HEK293 (cell line): ENCODE results near the gene RPS6KA2.

ENCODE experiments used
- KLF1 ChIP-seq: fragments of 450-650 bp; formaldehyde crosslinking; IDR thresholded peaks from 2 replicates; pipeline ENCODE4 v1.5.1; 2016; ENCODE audit warnings: missing biosample characterization, missing genetic modification characterization
- KLF16 ChIP-seq: fragments of 450-650 bp; formaldehyde crosslinking; IDR thresholded peaks from 2 replicates; pipeline ENCODE4 v1.5.1; 2017; ENCODE audit warnings: missing biosample characterization, missing genetic modification characterization
- WT1 ChIP-seq: fragments of 450-650 bp; formaldehyde crosslinking; IDR thresholded peaks from 2 replicates; pipeline ENCODE4 v1.5.1; 2016; ENCODE audit warnings: missing biosample characterization, missing genetic modification characterization
- ZNF121 ChIP-seq: fragments of 450-650 bp; formaldehyde crosslinking; IDR thresholded peaks from 2 replicates; pipeline ENCODE4 v1.5.1; 2016; ENCODE audit warnings: missing biosample characterization, missing genetic modification characterization
- ZNF214 ChIP-seq: fragments of 450-650 bp; formaldehyde crosslinking; IDR thresholded peaks from 2 replicates; pipeline ENCODE4 v1.5.1; 2017; ENCODE audit warnings: missing biosample characterization, mild to moderate bottlenecking, missing genetic modification characterization, borderline replicate concordance
- ZNF239 ChIP-seq: fragments of 450-650 bp; formaldehyde crosslinking; IDR thresholded peaks from 2 replicates; pipeline ENCODE4 v1.5.1; 2016; ENCODE audit warnings: missing biosample characterization, missing genetic modification characterization
- ZNF274 ChIP-seq, 2 experiments: fragments of 200-500 bp in 1 of 2; fragments of 450-650 bp in 1 of 2; sonication (Bioruptor generic) in 1 of 2; formaldehyde crosslinking in 1 of 2; IDR thresholded peaks; 2 replicates each; pipeline versions ENCODE4 v1.5.1 to v1.6.1; 2014 to 2016; ENCODE audit warnings: borderline replicate concordance in 1 of 2, inconsistent platforms in 1 of 2, low read length in 1 of 2, missing biosample characterization in 1 of 2, missing genetic modification characterization in 1 of 2
- ZNF335 ChIP-seq: fragments of 450-650 bp; formaldehyde crosslinking; conservative IDR thresholded peaks from 2 replicates; pipeline ENCODE4 v1.5.1; 2016; ENCODE audit warnings: missing biosample characterization, missing genetic modification characterization
- ZNF350 ChIP-seq: fragments of 450-650 bp; formaldehyde crosslinking; IDR thresholded peaks from 2 replicates; pipeline ENCODE4 v1.5.0; 2017; ENCODE audit warnings: missing biosample characterization, mild to moderate bottlenecking, missing genetic modification characterization
- ZNF48 ChIP-seq: fragments of 450-650 bp; formaldehyde crosslinking; IDR thresholded peaks from 2 replicates; pipeline ENCODE4 v1.5.1; 2016; ENCODE audit warnings: missing biosample characterization, missing genetic modification characterization
- ZNF521 ChIP-seq: fragments of 450-650 bp; formaldehyde crosslinking; IDR thresholded peaks from 2 replicates; pipeline ENCODE4 v1.5.1; 2017; ENCODE audit warnings: missing biosample characterization, mild to moderate bottlenecking, missing genetic modification characterization
- ZNF548 ChIP-seq: fragments of 450-650 bp; formaldehyde crosslinking; IDR thresholded peaks from 2 replicates; pipeline ENCODE4 v1.5.1; 2016; ENCODE audit warnings: missing biosample characterization, missing genetic modification characterization
- ZNF555 ChIP-seq: fragments of 450-650 bp; formaldehyde crosslinking; conservative IDR thresholded peaks from 2 replicates; pipeline ENCODE4 v1.5.1; 2017; ENCODE audit warnings: missing biosample characterization, mild to moderate bottlenecking, missing genetic modification characterization, inconsistent platforms
- ZNF777 ChIP-seq: fragments of 450-650 bp; formaldehyde crosslinking; IDR thresholded peaks from 2 replicates; pipeline ENCODE4 v1.5.1; 2017; ENCODE audit warnings: missing biosample characterization, missing genetic modification characterization, borderline replicate concordance
- TF ChIP-seq, protein P1 (sequence below): fragments of 450-650 bp; formaldehyde crosslinking; conservative IDR thresholded peaks from 2 replicates; pipeline ENCODE4 v1.5.1; 2016; ENCODE audit warnings: low read depth, missing biosample characterization, missing genetic modification characterization
- TF ChIP-seq, protein P2 (sequence below): fragments of 450-650 bp; formaldehyde crosslinking; IDR thresholded peaks from 2 replicates; pipeline ENCODE4 v1.5.1; 2016; ENCODE audit warnings: missing biosample characterization, missing genetic modification characterization
- TF ChIP-seq, protein P3 (sequence below): fragments of 450-650 bp; formaldehyde crosslinking; IDR thresholded peaks from 2 replicates; pipeline ENCODE4 v1.5.1; 2017; ENCODE audit warnings: missing biosample characterization, missing genetic modification characterization
- TF ChIP-seq, protein P4 (sequence below): fragments of 450-650 bp; formaldehyde crosslinking; IDR thresholded peaks from 2 replicates; pipeline ENCODE4 v1.5.1; 2016; ENCODE audit warnings: missing biosample characterization, missing genetic modification characterization
- TF ChIP-seq, protein P5 (sequence below): fragments of 450-650 bp; formaldehyde crosslinking; IDR thresholded peaks from 2 replicates; pipeline ENCODE4 v1.5.1; 2016; ENCODE audit warnings: missing biosample characterization, missing genetic modification characterization
- TF ChIP-seq, protein P6 (sequence below): fragments of 450-650 bp; formaldehyde crosslinking; IDR thresholded peaks from 2 replicates; pipeline ENCODE4 v1.5.1; 2016; ENCODE audit warnings: missing biosample characterization, missing genetic modification characterization

The RPS6KA2 gene

DNA sequence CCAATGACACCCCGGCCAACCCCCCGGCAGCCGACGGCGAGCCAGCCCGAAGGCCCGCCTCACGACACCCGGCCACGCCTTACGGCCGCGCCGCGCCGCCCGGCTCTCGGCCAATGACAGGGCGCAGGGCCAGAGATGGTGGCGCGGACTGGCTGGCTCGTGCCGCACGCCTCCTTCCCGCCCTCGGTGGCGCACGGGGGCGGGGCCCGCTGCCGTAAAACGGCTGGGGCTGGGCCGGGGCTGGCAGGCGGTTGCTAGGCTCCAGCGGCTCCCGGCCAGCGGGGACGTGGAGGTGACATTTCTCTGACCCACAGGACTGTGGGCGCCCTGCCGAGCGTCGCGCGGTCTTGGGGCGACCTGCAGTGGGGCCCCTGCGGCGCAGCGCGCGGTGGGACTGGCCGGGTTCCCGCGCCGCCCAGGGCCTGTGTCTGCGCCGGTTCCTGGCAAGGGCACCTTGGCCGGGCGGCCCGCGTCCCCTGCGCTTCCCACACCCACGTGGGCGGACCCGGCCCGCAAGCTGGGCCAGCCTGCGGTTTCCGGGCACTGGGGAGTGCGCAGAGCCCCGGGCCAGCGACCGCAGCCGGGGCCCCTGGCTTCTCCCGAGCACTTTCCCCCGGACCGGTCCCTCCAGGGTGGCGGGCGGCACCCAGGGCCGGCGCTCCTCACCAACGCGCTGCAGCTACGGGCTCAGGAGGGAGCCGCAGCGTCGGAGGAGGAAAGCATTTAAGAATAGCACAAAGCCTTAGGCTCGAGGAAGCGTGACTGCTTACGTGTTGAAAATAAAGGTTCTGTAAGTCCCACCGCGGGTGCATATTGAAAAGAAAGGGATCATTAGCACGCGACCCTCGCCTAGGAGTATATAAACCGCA lies 243.9 kb downstream of the RPS6KA2 start, which contains the start of gene MPC1 (continued):
- TF ChIP-seq, protein P1, sequence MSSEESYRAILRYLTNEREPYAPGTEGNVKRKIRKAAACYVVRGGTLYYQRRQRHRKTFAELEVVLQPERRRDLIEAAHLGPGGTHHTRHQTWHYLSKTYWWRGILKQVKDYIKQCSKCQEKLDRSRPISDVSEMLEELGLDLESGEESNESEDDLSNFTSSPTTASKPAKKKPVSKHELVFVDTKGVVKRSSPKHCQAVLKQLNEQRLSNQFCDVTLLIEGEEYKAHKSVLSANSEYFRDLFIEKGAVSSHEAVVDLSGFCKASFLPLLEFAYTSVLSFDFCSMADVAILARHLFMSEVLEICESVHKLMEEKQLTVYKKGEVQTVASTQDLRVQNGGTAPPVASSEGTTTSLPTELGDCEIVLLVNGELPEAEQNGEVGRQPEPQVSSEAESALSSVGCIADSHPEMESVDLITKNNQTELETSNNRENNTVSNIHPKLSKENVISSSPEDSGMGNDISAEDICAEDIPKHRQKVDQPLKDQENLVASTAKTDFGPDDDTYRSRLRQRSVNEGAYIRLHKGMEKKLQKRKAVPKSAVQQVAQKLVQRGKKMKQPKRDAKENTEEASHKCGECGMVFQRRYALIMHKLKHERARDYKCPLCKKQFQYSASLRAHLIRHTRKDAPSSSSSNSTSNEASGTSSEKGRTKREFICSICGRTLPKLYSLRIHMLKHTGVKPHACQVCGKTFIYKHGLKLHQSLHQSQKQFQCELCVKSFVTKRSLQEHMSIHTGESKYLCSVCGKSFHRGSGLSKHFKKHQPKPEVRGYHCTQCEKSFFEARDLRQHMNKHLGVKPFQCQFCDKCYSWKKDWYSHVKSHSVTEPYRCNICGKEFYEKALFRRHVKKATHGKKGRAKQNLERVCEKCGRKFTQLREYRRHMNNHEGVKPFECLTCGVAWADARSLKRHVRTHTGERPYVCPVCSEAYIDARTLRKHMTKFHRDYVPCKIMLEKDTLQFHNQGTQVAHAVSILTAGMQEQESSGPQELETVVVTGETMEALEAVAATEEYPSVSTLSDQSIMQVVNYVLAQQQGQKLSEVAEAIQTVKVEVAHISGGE, result no peak
- peak; percentile 26; the same call in 1 of the 2 replicates for TF ChIP-seq KLF16 (tag by site-specific recombination)
- no peak for TF ChIP-seq ZNF548 (tag by site-specific recombination)
- no peak for TF ChIP-seq ZNF48 (tag by site-specific recombination)
- no peak for TF ChIP-seq ZNF555 (tag by site-specific recombination)
- TF ChIP-seq WT1, result no peak
- TF ChIP-seq ZNF121 (tag by site-specific recombination), result no peak
- TF ChIP-seq ZNF777, result no peak
- TF ChIP-seq ZNF350 (tag by site-specific recombination), result no peak
- TF ChIP-seq, protein P2, sequence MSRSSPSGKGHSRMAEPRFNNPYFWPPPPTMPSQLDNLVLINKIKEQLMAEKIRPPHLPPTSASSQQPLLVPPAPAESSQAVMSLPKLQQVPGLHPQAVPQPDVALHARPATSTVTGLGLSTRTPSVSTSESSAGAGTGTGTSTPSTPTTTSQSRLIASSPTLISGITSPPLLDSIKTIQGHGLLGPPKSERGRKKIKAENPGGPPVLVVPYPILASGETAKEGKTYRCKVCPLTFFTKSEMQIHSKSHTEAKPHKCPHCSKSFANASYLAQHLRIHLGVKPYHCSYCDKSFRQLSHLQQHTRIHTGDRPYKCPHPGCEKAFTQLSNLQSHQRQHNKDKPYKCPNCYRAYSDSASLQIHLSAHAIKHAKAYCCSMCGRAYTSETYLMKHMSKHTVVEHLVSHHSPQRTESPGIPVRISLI (tag by site-specific recombination), result no peak
- no peak for TF ChIP-seq KLF1 (tag by site-specific recombination)
- TF ChIP-seq, protein P3, sequence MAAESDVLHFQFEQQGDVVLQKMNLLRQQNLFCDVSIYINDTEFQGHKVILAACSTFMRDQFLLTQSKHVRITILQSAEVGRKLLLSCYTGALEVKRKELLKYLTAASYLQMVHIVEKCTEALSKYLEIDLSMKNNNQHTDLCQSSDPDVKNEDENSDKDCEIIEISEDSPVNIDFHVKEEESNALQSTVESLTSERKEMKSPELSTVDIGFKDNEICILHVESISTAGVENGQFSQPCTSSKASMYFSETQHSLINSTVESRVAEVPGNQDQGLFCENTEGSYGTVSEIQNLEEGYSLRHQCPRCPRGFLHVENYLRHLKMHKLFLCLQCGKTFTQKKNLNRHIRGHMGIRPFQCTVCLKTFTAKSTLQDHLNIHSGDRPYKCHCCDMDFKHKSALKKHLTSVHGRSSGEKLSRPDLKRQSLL (tag by site-specific recombination), result no peak
- TF ChIP-seq, protein P4, sequence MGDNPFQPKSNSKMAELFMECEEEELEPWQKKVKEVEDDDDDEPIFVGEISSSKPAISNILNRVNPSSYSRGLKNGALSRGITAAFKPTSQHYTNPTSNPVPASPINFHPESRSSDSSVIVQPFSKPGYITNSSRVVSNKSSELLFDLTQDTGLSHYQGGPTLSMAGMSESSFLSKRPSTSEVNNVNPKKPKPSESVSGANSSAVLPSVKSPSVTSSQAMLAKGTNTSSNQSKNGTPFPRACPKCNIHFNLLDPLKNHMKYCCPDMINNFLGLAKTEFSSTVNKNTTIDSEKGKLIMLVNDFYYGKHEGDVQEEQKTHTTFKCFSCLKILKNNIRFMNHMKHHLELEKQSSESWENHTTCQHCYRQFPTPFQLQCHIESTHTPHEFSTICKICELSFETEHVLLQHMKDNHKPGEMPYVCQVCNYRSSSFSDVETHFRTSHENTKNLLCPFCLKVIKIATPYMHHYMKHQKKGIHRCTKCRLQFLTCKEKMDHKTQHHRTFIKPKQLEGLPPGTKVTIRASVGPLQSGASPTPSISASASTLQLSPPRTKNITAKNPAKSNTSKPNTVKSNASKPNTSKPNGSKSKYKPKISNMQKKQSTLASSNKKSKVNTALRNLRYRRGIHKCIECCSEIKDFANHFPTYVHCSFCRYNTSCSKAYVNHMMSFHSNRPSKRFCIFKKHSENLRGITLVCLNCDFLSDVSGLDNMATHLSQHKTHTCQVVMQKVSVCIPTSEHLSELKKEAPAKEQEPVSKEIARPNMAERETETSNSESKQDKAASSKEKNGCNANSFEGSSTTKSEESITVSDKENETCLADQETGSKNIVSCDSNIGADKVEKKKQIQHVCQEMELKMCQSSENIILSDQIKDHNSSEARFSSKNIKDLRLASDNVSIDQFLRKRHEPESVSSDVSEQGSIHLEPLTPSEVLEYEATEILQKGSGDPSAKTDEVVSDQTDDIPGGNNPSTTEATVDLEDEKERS (tag by site-specific recombination), result no peak
- TF ChIP-seq ZNF239, result no peak
- no peak for TF ChIP-seq ZNF274 (IDR thresholded peaks at IDR 0.05; ENCODE audit: low read length)
- TF ChIP-seq ZNF274 (tag by site-specific recombination; IDR thresholded peaks at IDR 0.05; ENCODE audit: borderline replicate concordance), result no peak
- peak; percentile 75 for TF ChIP-seq ZNF335 (tag by site-specific recombination)
- TF ChIP-seq, protein P5, sequence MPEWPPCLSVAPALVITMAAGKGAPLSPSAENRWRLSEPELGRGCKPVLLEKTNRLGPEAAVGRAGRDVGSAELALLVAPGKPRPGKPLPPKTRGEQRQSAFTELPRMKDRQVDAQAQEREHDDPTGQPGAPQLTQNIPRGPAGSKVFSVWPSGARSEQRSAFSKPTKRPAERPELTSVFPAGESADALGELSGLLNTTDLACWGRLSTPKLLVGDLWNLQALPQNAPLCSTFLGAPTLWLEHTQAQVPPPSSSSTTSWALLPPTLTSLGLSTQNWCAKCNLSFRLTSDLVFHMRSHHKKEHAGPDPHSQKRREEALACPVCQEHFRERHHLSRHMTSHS (tag by site-specific recombination), result no peak
- TF ChIP-seq ZNF521 (tag by site-specific recombination), result no peak
- TF ChIP-seq, protein P6, sequence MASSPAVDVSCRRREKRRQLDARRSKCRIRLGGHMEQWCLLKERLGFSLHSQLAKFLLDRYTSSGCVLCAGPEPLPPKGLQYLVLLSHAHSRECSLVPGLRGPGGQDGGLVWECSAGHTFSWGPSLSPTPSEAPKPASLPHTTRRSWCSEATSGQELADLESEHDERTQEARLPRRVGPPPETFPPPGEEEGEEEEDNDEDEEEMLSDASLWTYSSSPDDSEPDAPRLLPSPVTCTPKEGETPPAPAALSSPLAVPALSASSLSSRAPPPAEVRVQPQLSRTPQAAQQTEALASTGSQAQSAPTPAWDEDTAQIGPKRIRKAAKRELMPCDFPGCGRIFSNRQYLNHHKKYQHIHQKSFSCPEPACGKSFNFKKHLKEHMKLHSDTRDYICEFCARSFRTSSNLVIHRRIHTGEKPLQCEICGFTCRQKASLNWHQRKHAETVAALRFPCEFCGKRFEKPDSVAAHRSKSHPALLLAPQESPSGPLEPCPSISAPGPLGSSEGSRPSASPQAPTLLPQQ, result no peak; the same call in 1 of the 2 replicates
- TF ChIP-seq ZNF214 (tag by site-specific recombination), result no peak
